Astrocyte of the spinal cord (primary cell): ENCODE measurements around the gene MIA2.
"Not testable (repeated sequence)": the region's sequence is repeated elsewhere in the genome, so short reads cannot be mapped to it uniquely, and the experiment has no call there.

Experiments
- DNase-seq: peaks from one replicate; pipeline ENCODE4 v3.0.0; 2011; ENCODE audit warnings: low read depth, low spot score
- H3K4me3 ChIP-seq: 2 replicates; pipeline ENCODE4 v1.5.1; 2011; ENCODE audit warnings: low read depth, mild to moderate bottlenecking, low read length, moderate library complexity
- CTCF ChIP-seq: IDR thresholded peaks from 2 replicates; pipeline ENCODE4 v1.5.1; 2012; ENCODE audit warnings: low read depth, mild to moderate bottlenecking, low read length, inconsistent platforms
- in situ Hi-C: cut with HindIII; loops from 2 replicates; pipeline ENCODE4 v1.10.0; 2017; ENCODE audit warnings: low sequenced_read_pairs

The MIA2 gene

GRCh38 chr14:39233680-39234326, at the start of gene MIA2:
TSS of gene MIA2 (plus strand) at chr14:39233915. CDS start at chr14:39234115, 200 bp downstream.
- in situ Hi-C loops, result no loop called here
- no peak for DNase-seq
- no peak for TF ChIP-seq CTCF
- no peak within 1 kb of the TSS for H3K4me3 ChIP-seq

GRCh38 chr14:39184628-39185255, 49.0 kb upstream of the MIA2 start:
- TF ChIP-seq CTCF, result no peak
- in situ Hi-C loops, result no loop called here
- DNase-seq, result no peak
- H3K4me3 ChIP-seq, result no peak overlapping the region

- no peak for DNase-seq
- TF ChIP-seq CTCF, result no peak
- H3K4me3 ChIP-seq, result no peak overlapping the region
- in situ Hi-C loops, result no loop called here
Measured at GRCh38 chr14:39185256-39186049, 48.3 kb upstream of the MIA2 start.

- no peak for TF ChIP-seq CTCF
- no peak overlapping the region for H3K4me3 ChIP-seq
- DNase-seq, result no peak
- in situ Hi-C loops, result no loop called here
Measured at GRCh38 chr14:39186941-39187525, 46.7 kb upstream of the MIA2 start.

- in situ Hi-C loops, result no loop called here
- DNase-seq, result no peak
- TF ChIP-seq CTCF, result no peak
- H3K4me3 ChIP-seq, result no peak overlapping the region
Measured at GRCh38 chr14:39203659-39204606, 29.8 kb upstream of the MIA2 start.

- H3K4me3 ChIP-seq, DNase-seq, in situ Hi-C loops: not testable (repeated sequence)
Measured at GRCh38 chr14:39207430-39207829, 26.3 kb upstream of the MIA2 start.
